HCT116 (cell line): ENCODE results near the gene RINL. TPM values are rescaled to one million over a fixed set of nuclear protein-coding genes. Genes with fewer than 3 reads are reported as not detected.

Experiments used
- ATAC-seq: fragments of 200-7000 bp; cut with Tn5 transposase; 2 replicates; pipeline ENCODE4 v1.9.1; 2020; ENCODE audit warnings: mild to moderate bottlenecking, moderate library complexity
- BruUV-seq: library from RNA; stranded (reverse); fragments of 400-500 nt; replicated peaks from 2 replicates; lab custom pipeline; 2021; lab: Mats Ljungman, UMichigan
- CTCF ChIA-PET: fragments of 300-600 bp; sonication (Branson Sonifier 250); formaldehyde crosslinking; loops from one replicate; lab custom pipeline; 2021; ENCODE audit warnings: antibody characterized with exemption; lab: Charles Lee
- POLR2A ChIA-PET: fragments of 300-600, 350-600 bp; sonication (Branson Sonifier 250); formaldehyde crosslinking; loops from one replicate; lab custom pipeline; 2021; ENCODE audit warnings: antibody characterized with exemption; lab: Charles Lee
- RAD21 ChIA-PET, 2 experiments: fragments of 300-600 bp; sonication (Branson Sonifier 250); formaldehyde crosslinking; loops; one replicate each; lab custom pipeline; 2023; ENCODE audit warnings: low total read pairs in 2 of 2; ENCODE audit not compliant: uncharacterized antibody in 2 of 2, unreplicated experiment in 2 of 2, low non-redundant PET in 1 of 2; lab: Charles Lee
- DNase-seq: peaks from one replicate; pipeline ENCODE4 v3.0.0-alpha.2; 2010; ENCODE audit warnings: low read depth, low spot score
- H2AFZ ChIP-seq: fragments of 200-600 bp; shearing (Covaris generic), sonication (generic); 2 replicates; pipeline ENCODE4 v1.6.1; 2017; ENCODE audit warnings: low read depth, mixed run types, mixed read lengths, antibody characterized with exemption, low read length; ENCODE audit not compliant: poor library complexity, severe bottlenecking
- H3K27ac ChIP-seq: 2 replicates; pipeline ENCODE4 v1.5.1; 2012; ENCODE audit warnings: low read depth, low read length
- H3K27me3 ChIP-seq: fragments of 200-600 bp; sonication (generic); 2 replicates; pipeline ENCODE4 v1.6.1; 2016; ENCODE audit warnings: mixed run types, low read length, mixed read lengths; ENCODE audit not compliant: insufficient read depth
- H3K36me3 ChIP-seq, 2 experiments: fragments of 200-500 bp in 1 of 2; fragments of 200-600 bp in 1 of 2; sonication (Bioruptor generic) in 1 of 2; sonication (generic) in 1 of 2; 2 replicates each; pipeline versions ENCODE4 v1.5.1 to v1.6.1; 2014 to 2016; ENCODE audit warnings: low read length in 2 of 2, inconsistent platforms in 1 of 2, mixed read lengths in 1 of 2, mixed run types in 1 of 2; ENCODE audit not compliant: insufficient read depth in 2 of 2, control insufficient read depth in 1 of 2
- H3K4me1 ChIP-seq, 2 experiments: fragments of 200-600 bp in 1 of 2; sonication (generic) in 1 of 2; 2 replicates each; pipeline versions ENCODE4 v1.5.1 to v1.6.1; 2012 to 2017; ENCODE audit warnings: low read length in 2 of 2, inconsistent platforms in 1 of 2, mild to moderate bottlenecking in 1 of 2, mixed read lengths in 1 of 2, mixed run types in 1 of 2, moderate library complexity in 1 of 2; ENCODE audit not compliant: insufficient read depth in 2 of 2, control insufficient read depth in 1 of 2
- H3K4me2 ChIP-seq: fragments of 200-600 bp; sonication (generic); 2 replicates; pipeline ENCODE4 v1.6.1; 2017; ENCODE audit warnings: mixed run types, low read length, mixed read lengths
- H3K4me3 ChIP-seq, 2 experiments: fragments of 200-600 bp in 1 of 2; sonication (generic) in 1 of 2; replicated peaks in 1 of 2; 2 replicates each; pipeline ENCODE4 v1.5.1; 2011 to 2016; ENCODE audit warnings: low read length in 2 of 2, control low read depth in 1 of 2, low read depth in 1 of 2, mild to moderate bottlenecking in 1 of 2, mixed read lengths in 1 of 2, mixed run types in 1 of 2
- H3K79me2 ChIP-seq: fragments of 200-600 bp; sonication (generic); 2 replicates; pipeline ENCODE4 v1.6.1; 2017; ENCODE audit warnings: mild to moderate bottlenecking, mixed run types, low read length, moderate library complexity, mixed read lengths; ENCODE audit not compliant: insufficient read depth
- H3K9ac ChIP-seq: fragments of 200-600 bp; sonication (generic); 2 replicates; pipeline ENCODE4 v1.6.1; 2016; ENCODE audit warnings: low read length, mixed read lengths
- H3K9me2 ChIP-seq: fragments of 200-600 bp; sonication (generic), shearing (Covaris generic); 2 replicates; pipeline ENCODE4 v1.6.1; 2017; ENCODE audit warnings: mixed run types, mild to moderate bottlenecking, moderate library complexity; ENCODE audit not compliant: insufficient read depth
- H3K9me3 ChIP-seq, 2 experiments: fragments of 200-500 bp in 1 of 2; fragments of 200-600 bp in 1 of 2; sonication (Bioruptor generic) in 1 of 2; sonication (generic) in 1 of 2; 2 replicates each; pipeline ENCODE4 v1.6.1; 2014 to 2017; ENCODE audit warnings: low read length in 2 of 2, mixed read lengths in 2 of 2, inconsistent platforms in 1 of 2, low read depth in 1 of 2, mild to moderate bottlenecking in 1 of 2, mixed run types in 1 of 2, moderate library complexity in 1 of 2; ENCODE audit not compliant: control insufficient read depth in 1 of 2, insufficient read depth in 1 of 2
- H4K20me1 ChIP-seq: fragments of 200-600 bp; sonication (generic), shearing (Covaris generic); 2 replicates; pipeline ENCODE4 v1.6.1; 2017; ENCODE audit warnings: mixed run types, mild to moderate bottlenecking, moderate library complexity; ENCODE audit not compliant: insufficient read depth
- ATF3 ChIP-seq: IDR thresholded peaks from 2 replicates; pipeline ENCODE4 v1.6.1; 2012
- CBX3 ChIP-seq: IDR thresholded peaks from 2 replicates; pipeline ENCODE4 v1.6.1; 2012; ENCODE audit warnings: low read depth
- CEBPB ChIP-seq: IDR thresholded peaks from 2 replicates; pipeline ENCODE4 v1.6.1; 2012; ENCODE audit warnings: low read depth
- CTCF ChIP-seq, 3 experiments: fragments of 200-600 bp in 1 of 3; sonication (generic) in 1 of 3; IDR thresholded peaks in 2 of 3; conservative IDR thresholded peaks in 1 of 3; 2 replicates each; pipeline ENCODE4 v1.5.1; 2012 to 2017; ENCODE audit warnings: low read depth in 2 of 3, low read length in 2 of 3, antibody characterized with exemption in 1 of 3, borderline replicate concordance in 1 of 3, control low read depth in 1 of 3, mild to moderate bottlenecking in 1 of 3, mixed read lengths in 1 of 3, mixed run types in 1 of 3, moderate library complexity in 1 of 3; ENCODE audit not compliant: insufficient read depth in 1 of 3
- EGR1 ChIP-seq: IDR thresholded peaks from 2 replicates; pipeline ENCODE4 v1.6.1; 2012; ENCODE audit warnings: low read depth
- ELF1 ChIP-seq: IDR thresholded peaks from 2 replicates; pipeline ENCODE4 v1.6.1; 2012; ENCODE audit warnings: low read depth, borderline replicate concordance
- EZH2 ChIP-seq: fragments of 200-600 bp; sonication (generic); IDR thresholded peaks from 2 replicates; pipeline ENCODE4 v1.6.1; 2017; ENCODE audit warnings: antibody characterized with exemption, mixed run types
- EZH2phosphoT487 ChIP-seq: fragments of 200-600 bp; IDR thresholded peaks from 2 replicates; pipeline ENCODE4 v1.6.1; 2018; ENCODE audit warnings: antibody characterized with exemption, borderline replicate concordance
- FOSL1 ChIP-seq: IDR thresholded peaks from 2 replicates; pipeline ENCODE4 v1.6.1; 2012; ENCODE audit warnings: low read depth
- JUND ChIP-seq: IDR thresholded peaks from 2 replicates; pipeline ENCODE4 v1.6.1; 2012
- MAX ChIP-seq: IDR thresholded peaks from 2 replicates; pipeline ENCODE4 v1.6.1; 2012
- POLR2A ChIP-seq: IDR thresholded peaks from 2 replicates; pipeline ENCODE4 v1.7.0; 2011; ENCODE audit warnings: borderline replicate concordance; ENCODE audit not compliant: insufficient read depth, insufficient read length; ENCODE audit errors: extremely low read depth
- REST ChIP-seq: IDR thresholded peaks from 2 replicates; pipeline ENCODE4 v1.6.1; 2012; ENCODE audit warnings: low read depth
- SIN3A ChIP-seq: IDR thresholded peaks from 2 replicates; pipeline ENCODE4 v1.6.1; 2012; ENCODE audit warnings: low read depth
- SP1 ChIP-seq: IDR thresholded peaks from 2 replicates; pipeline ENCODE4 v1.6.1; 2012; ENCODE audit warnings: low read depth
- TCF7L2 ChIP-seq: IDR thresholded peaks from 2 replicates; pipeline ENCODE4 v1.7.0; 2011; ENCODE audit warnings: borderline replicate concordance, inconsistent platforms; ENCODE audit not compliant: insufficient read depth, insufficient read length; ENCODE audit errors: extremely low read depth
- YY1 ChIP-seq: IDR thresholded peaks from 2 replicates; pipeline ENCODE4 v1.6.1; 2011; ENCODE audit warnings: low read length, low read depth, moderate library complexity, mild to moderate bottlenecking; ENCODE audit not compliant: insufficient replicate concordance; ENCODE audit errors: extremely low read depth
- ZBTB33 ChIP-seq: IDR thresholded peaks from 2 replicates; pipeline ENCODE4 v1.6.1; 2011; ENCODE audit warnings: mild to moderate bottlenecking, low read length, moderate library complexity; ENCODE audit not compliant: insufficient replicate concordance; ENCODE audit errors: extremely low read depth
- ZFX ChIP-seq: fragments of 450-650 bp; IDR thresholded peaks from 2 replicates; pipeline ENCODE4 v1.6.1; 2017
- ZNF274 ChIP-seq: fragments of 200-500 bp; sonication (Bioruptor generic); IDR thresholded peaks from 2 replicates; pipeline ENCODE4 v1.6.1; 2014; ENCODE audit warnings: mild to moderate bottlenecking, low read depth, low read length, inconsistent platforms
- intact Hi-C: fragments of 100-400 bp; cut with micrococcal nuclease; formaldehyde crosslinking; loops from 2 replicates; pipeline ENCODE4 v1.10.0; 2022
- total RNA-seq: library from RNA; stranded (reverse); gene quantifications from one replicate; pipeline ENCODE4 v1.2.1, GENCODE V29; 2021; ENCODE audit not compliant: unreplicated experiment

Gene RINL
- total RNA-seq, 1 experiment from 2014 or later, result 28.6 TPM

- Histone ChIP-seq H3K27ac (no peak overlapping the region), H3K36me3 (peaks cover 0 to 16% of the 10 kb centered on the region in 2 experiments; a peak in 1 of 4 replicates), H3K27me3 (no peaks in the 10 kb centered on the region), H3K79me2 (no peaks in the 10 kb centered on the region), H3K4me1 (no peaks in the 10 kb centered on the region), H3K9me3 (no peaks in the 10 kb centered on the region), H3K4me2 (no peak overlapping the region), H3K9ac (no peak overlapping the region), H3K9me2 (no peaks in the 10 kb centered on the region), H4K20me1 (no peaks in the 10 kb centered on the region), H2AFZ (no peak overlapping the region), H3K4me3 (no peak overlapping the region)
- BruUV-seq, result no TSS peak
- ChIA-PET POLR2A (no interaction called here), RAD21 (no interaction called here), CTCF (interaction anchor here (1.4 kb wide), 1 partner anchor 23 kb away, joined by 3 read pairs; the partner anchor contains the start of genes MRPS12 and SARS2)
- intact Hi-C loops, result no loop called here
- no peak for ATAC-seq
- no peak for DNase-seq
- TF ChIP-seq MAX, result no peak
- TF ChIP-seq YY1, result no peak
- TF ChIP-seq ATF3, result no peak
- TF ChIP-seq POLR2A, result no peak
- TF ChIP-seq ZNF274, result no peak
- no peak for TF ChIP-seq REST
- TF ChIP-seq CBX3, result no peak
- no peak for TF ChIP-seq CTCF (IDR thresholded peaks at IDR 0.05 in 2 of 3, conservative IDR thresholded peaks at IDR 0.05 in 1 of 3; ENCODE audit: borderline replicate concordance in 1 of 3, insufficient read depth in 1 of 3, low read depth in 2 of 3, low read length in 2 of 3)
- no peak for TF ChIP-seq TCF7L2
- TF ChIP-seq ZFX, result no peak
- TF ChIP-seq FOSL1, result no peak
- TF ChIP-seq EGR1, result no peak
- no peak for TF ChIP-seq ELF1
- TF ChIP-seq CEBPB, result no peak
- TF ChIP-seq JUND, result no peak
- TF ChIP-seq ZBTB33, result no peak
- no peak for TF ChIP-seq EZH2
- TF ChIP-seq EZH2phosphoT487, result no peak
- no peak for TF ChIP-seq SIN3A
- TF ChIP-seq SP1, result no peak
- TF ChIP-seq, all 23 proteins: peak for 0
Observed at GRCh38 chr19:38907670-38908069, 29.6 kb upstream of the RINL start.
